SU-DHL-6 (cell line): ENCODE measurements around the gene SLC25A47.

Experiments
- H2AFZ ChIP-seq: fragments of 200-600 bp; sonication (generic); 2 replicates; pipeline ENCODE4 v1.6.1; 2014; ENCODE audit warnings: low read depth, mild to moderate bottlenecking, moderate library complexity, mixed read lengths, antibody characterized with exemption, low read length; ENCODE audit not compliant: severe bottlenecking
- H3F3A ChIP-seq: fragments of 200-600 bp; shearing (Covaris generic); 2 replicates; pipeline ENCODE4 v1.6.0; 2016; ENCODE audit warnings: antibody characterized with exemption, mild to moderate bottlenecking; ENCODE audit not compliant: insufficient read depth
- H3K27ac ChIP-seq: fragments of 200-600 bp; sonication (generic); 2 replicates; pipeline ENCODE4 v1.5.1; 2016; ENCODE audit warnings: low read depth, mild to moderate bottlenecking, low read length, moderate library complexity, mixed read lengths
- H3K27me3 ChIP-seq: fragments of 200-600 bp; sonication (generic), shearing (Covaris generic); 2 replicates; pipeline ENCODE4 v1.6.0; 2014; ENCODE audit warnings: mild to moderate bottlenecking, low read length
- H3K36me3 ChIP-seq: fragments of 200-600 bp; sonication (generic); 2 replicates; pipeline ENCODE4 v1.6.1; 2014; ENCODE audit warnings: mild to moderate bottlenecking, low read length, mixed read lengths
- H3K4me2 ChIP-seq: fragments of 300-600, 200-600 bp; shearing (Covaris generic), sonication (generic); 2 replicates; pipeline ENCODE4 v1.6.0; 2014; ENCODE audit warnings: low read length, low read depth, mild to moderate bottlenecking; ENCODE audit not compliant: poor library complexity, severe bottlenecking
- H3K4me3 ChIP-seq: fragments of 200-600 bp; sonication (generic); 2 replicates; pipeline ENCODE4 v1.5.1; 2014; ENCODE audit warnings: antibody characterized with exemption, low read length, mild to moderate bottlenecking, mixed read lengths; ENCODE audit not compliant: insufficient read depth, poor library complexity, severe bottlenecking
- H3K79me2 ChIP-seq: fragments of 200-600 bp; sonication (generic); 2 replicates; pipeline ENCODE4 v1.6.1; 2014; ENCODE audit warnings: mild to moderate bottlenecking, low read length, moderate library complexity; ENCODE audit not compliant: insufficient read depth
- H3K9ac ChIP-seq: fragments of 200-600 bp; sonication (generic); 2 replicates; pipeline ENCODE4 v1.7.0; 2014; ENCODE audit warnings: mild to moderate bottlenecking, low read length
- H3K9me2 ChIP-seq: fragments of 200-600 bp; sonication (generic); replicated peaks from 2 replicates; pipeline ENCODE4 v1.6.1; 2014; ENCODE audit warnings: low read length; ENCODE audit not compliant: insufficient read depth
- H3K9me3 ChIP-seq: fragments of 200-600 bp; sonication (generic); 2 replicates; pipeline ENCODE4 v1.6.1; 2014; ENCODE audit warnings: low read length, mixed read lengths; ENCODE audit not compliant: insufficient read depth
- H4K20me1 ChIP-seq: fragments of 200-600 bp; sonication (generic); 2 replicates; pipeline ENCODE4 v1.6.1; 2014; ENCODE audit warnings: low read depth, mild to moderate bottlenecking, antibody characterized with exemption, low read length, moderate library complexity, mixed read lengths
- EZH2phosphoT487 ChIP-seq: fragments of 200-600 bp; sonication (generic), shearing (Covaris generic); conservative IDR thresholded peaks from 2 replicates; pipeline ENCODE4 v1.6.1; 2018; ENCODE audit warnings: mild to moderate bottlenecking, antibody characterized with exemption, low read length, moderate library complexity, mixed read lengths
- TF ChIP-seq, protein P1 (sequence below): fragments of 200-600 bp; sonication (generic); IDR thresholded peaks from one replicate; pipeline ENCODE4 v1.5.1; 2017; ENCODE audit warnings: antibody characterized with exemption, mild to moderate bottlenecking, low read length, moderate library complexity; ENCODE audit not compliant: insufficient read depth, poor library complexity, severe bottlenecking

SLC25A47 gene

DNA sequence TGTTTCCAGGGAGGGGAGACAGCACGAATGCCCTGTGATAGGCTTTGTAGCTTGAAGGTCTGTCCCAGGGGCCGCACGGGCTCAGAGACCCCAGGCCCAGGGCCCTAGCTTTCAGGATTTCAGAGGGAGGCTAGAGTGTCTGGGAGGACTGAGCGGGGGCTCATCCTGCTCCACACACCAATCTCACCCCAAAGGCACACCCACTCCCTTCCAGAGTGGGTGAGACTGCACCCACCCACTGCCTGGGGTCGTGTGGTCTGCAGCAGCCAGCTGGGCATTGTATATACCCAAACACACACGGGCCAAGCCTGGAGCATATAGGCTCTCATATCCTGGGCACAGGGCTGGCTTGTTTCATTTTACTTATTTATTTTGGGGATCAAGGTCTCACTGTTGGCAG, 5.8 kb upstream of the SLC25A47 start:
- H3K27ac ChIP-seq, result no peak overlapping the region
- no peak overlapping the region for H3K4me3 ChIP-seq
- H3K27me3 ChIP-seq, result no peaks in the 10 kb centered on the region
- H3K9me2 ChIP-seq, result no peaks in the 10 kb centered on the region
- H2AFZ ChIP-seq, result no peak overlapping the region
- no peak overlapping the region for H3K9ac ChIP-seq
- H3F3A ChIP-seq, result no peaks in the 10 kb centered on the region
- H3K4me2 ChIP-seq, result no peak overlapping the region
- H3K79me2 ChIP-seq, result no peaks in the 10 kb centered on the region
- no peaks in the 10 kb centered on the region for H3K36me3 ChIP-seq
- H4K20me1 ChIP-seq, result no peaks in the 10 kb centered on the region
- TF ChIP-seq, protein P1, sequence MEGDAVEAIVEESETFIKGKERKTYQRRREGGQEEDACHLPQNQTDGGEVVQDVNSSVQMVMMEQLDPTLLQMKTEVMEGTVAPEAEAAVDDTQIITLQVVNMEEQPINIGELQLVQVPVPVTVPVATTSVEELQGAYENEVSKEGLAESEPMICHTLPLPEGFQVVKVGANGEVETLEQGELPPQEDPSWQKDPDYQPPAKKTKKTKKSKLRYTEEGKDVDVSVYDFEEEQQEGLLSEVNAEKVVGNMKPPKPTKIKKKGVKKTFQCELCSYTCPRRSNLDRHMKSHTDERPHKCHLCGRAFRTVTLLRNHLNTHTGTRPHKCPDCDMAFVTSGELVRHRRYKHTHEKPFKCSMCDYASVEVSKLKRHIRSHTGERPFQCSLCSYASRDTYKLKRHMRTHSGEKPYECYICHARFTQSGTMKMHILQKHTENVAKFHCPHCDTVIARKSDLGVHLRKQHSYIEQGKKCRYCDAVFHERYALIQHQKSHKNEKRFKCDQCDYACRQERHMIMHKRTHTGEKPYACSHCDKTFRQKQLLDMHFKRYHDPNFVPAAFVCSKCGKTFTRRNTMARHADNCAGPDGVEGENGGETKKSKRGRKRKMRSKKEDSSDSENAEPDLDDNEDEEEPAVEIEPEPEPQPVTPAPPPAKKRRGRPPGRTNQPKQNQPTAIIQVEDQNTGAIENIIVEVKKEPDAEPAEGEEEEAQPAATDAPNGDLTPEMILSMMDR, result no peak
- no peak for TF ChIP-seq EZH2phosphoT487
- no peaks in the 10 kb centered on the region for H3K9me3 ChIP-seq

DNA sequence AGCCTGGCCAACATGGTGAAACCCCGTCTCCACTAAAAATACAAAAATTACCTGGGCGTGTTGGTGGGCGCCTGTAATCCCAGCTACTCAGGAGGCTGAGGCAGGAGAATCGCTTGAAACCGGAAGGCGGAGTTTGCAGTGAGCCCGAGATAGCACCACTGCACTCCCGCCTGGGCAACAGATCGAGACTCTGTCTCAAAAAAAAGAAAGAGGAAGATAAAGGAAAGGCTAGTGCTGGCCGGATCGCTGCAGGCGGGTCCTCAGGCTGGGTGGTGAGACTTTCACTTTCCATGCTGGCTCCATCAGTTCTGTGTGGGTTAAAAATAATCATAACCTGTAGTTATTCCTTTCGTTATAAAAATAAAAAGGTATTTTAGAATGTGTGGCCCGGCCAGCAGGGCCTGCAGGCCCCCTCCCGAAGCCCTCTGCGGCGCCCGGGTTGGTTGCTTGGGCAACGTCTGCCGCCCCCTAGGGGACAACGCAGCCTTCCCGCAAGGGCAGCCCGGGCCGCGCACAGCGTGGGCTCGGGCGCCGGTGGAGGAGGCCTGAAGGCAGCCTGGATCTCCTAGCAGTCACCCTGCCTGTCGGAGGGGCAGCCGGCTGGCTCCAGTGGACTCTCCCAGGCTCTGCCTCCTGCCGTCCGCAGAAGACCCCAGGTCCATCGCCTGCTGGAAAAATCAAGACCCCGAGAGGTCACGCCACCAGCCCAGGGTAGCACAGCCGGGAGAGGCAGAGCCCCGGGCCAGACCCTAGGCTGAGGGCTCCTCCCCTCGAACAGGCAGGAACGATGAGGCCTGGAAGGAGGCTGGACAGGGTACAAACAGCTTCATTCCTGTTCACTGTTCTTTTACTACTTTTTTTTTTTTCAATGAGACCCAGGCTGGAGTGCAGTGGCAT, 5.0 kb upstream of the SLC25A47 start:
- Histone ChIP-seq H2AFZ (peak overlapping the region; percentile 33), H3K4me2 (peak overlapping the region; percentile 25), H3K4me3 (no peak overlapping the region)

GRCh38 chr14:100320157-100320856, 2.8 kb upstream of the SLC25A47 start:
- no peaks in the 10 kb centered on the region for H3K36me3 ChIP-seq
- H3K9me2 ChIP-seq, result no peaks in the 10 kb centered on the region
- H3K27ac ChIP-seq, result no peak overlapping the region
- TF ChIP-seq, protein P1, result no peak
- TF ChIP-seq EZH2phosphoT487, result no peak
- no peaks in the 10 kb centered on the region for H4K20me1 ChIP-seq
- H2AFZ ChIP-seq, result no peak overlapping the region
- H3K9me3 ChIP-seq, result no peaks in the 10 kb centered on the region
- no peaks in the 10 kb centered on the region for H3F3A ChIP-seq
- H3K79me2 ChIP-seq, result no peaks in the 10 kb centered on the region
- H3K27me3 ChIP-seq, result no peaks in the 10 kb centered on the region
- no peak overlapping the region for H3K4me3 ChIP-seq
- no peak overlapping the region for H3K9ac ChIP-seq
- H3K4me2 ChIP-seq, result no peak overlapping the region

More for the DNA sequence above, 5.0 kb upstream of the SLC25A47 start:
- Histone ChIP-seq H4K20me1 (no peaks in the 10 kb centered on the region), H3K9me3 (no peaks in the 10 kb centered on the region), H3K36me3 (no peaks in the 10 kb centered on the region), H3K27me3 (no peaks in the 10 kb centered on the region), H3K9me2 (no peaks in the 10 kb centered on the region), H3K27ac (no peak overlapping the region), H3K9ac (no peak overlapping the region), H3K79me2 (no peaks in the 10 kb centered on the region), H3F3A (no peaks in the 10 kb centered on the region)
- TF ChIP-seq EZH2phosphoT487, result no peak
- TF ChIP-seq, protein P1, result peak; percentile 76
